Measurements from ENCODE around the gene IFFO2. TPM values are rescaled to one million over a fixed set of nuclear protein-coding genes. Genes with fewer than 3 reads are reported as not detected.

Gene IFFO2
- polyA plus RNA-seq, 1 of the 3 experiments (the other 2 are of a cell fraction), result 10.5 TPM

DNA sequence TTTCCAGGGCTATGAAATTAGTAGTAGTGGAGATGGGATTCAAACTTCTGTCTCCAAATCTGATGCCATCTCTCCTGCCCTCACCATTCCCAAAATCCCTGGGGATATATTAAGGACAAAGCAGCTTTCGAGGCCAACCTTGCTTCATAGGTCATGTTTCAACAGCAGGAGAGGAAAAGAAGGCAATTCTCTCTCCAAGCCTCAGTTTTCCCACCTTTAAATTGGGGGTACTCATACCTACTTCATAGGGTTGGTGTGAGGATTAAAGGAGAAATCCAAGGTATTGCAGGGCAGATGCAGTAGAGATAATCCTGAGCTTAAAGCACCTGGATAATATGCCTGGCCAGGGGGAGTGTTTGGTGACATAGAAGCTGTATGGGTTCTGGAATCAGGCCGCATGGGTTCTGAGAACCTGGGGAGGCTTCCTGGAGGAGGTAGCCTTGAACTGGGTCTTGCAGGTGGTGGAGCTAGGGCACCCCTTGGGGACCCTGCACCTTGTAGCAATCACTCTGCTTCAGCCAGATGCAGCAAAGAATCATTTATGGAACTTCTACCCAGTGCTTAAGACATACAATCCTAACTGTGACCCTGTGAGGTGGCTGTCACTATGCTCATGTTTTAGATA is 10.7 kb upstream of the IFFO2 start:
- no peaks in the 10 kb centered on the region for H3K9me3 ChIP-seq
- H3K79me2 ChIP-seq (ENCODE audit: insufficient read depth), result no peaks in the 10 kb centered on the region
- no peaks in the 10 kb centered on the region for H4K20me1 ChIP-seq (ENCODE audit: insufficient read depth)
- no peak for DNase-seq
- WGBS (ENCODE audit: low lambda C conversion rate), result 86% methylated on average over 2 of the region's 2 CpGs
- H3K4me2 ChIP-seq, result no peak overlapping the region
- H3F3A ChIP-seq (replicated peaks; ENCODE audit: insufficient read depth), result peaks cover 10% of the 10 kb centered on the region
- H3K9ac ChIP-seq, result no peak overlapping the region
- POLR2A ChIA-PET, result no interaction called here
- H3K36me3 ChIP-seq (replicated peaks in 1 of 2; ENCODE audit: control insufficient read depth in 1 of 2, insufficient read depth in 2 of 2, low read length in 1 of 2), result no peaks in the 10 kb centered on the region
- H2AFZ ChIP-seq (ENCODE audit: low read depth), result no peak overlapping the region
- peaks cover 0 to 7% of the 10 kb centered on the region in 2 experiments; a peak in 1 of 4 replicates for H3K4me1 ChIP-seq (ENCODE audit: control insufficient read depth in 1 of 2, insufficient read depth in 2 of 2, low read depth in 1 of 2, low read length in 1 of 2)
- H3K27me3 ChIP-seq (ENCODE audit: insufficient read depth), result no peaks in the 10 kb centered on the region
- H3K27ac ChIP-seq (ENCODE audit: low read depth in 2 of 2, low read length in 1 of 2), result no peak overlapping the region
- H3K4me3 ChIP-seq (ENCODE audit: low read depth in 2 of 2, low read length in 1 of 2), result no peak overlapping the region
- H3K9me2 ChIP-seq, result no peaks in the 10 kb centered on the region
- CTCF ChIA-PET, result no interaction called here
- TF ChIP-seq RAD21 (IDR thresholded peaks at IDR 0.05; ENCODE audit: low read length), result no peak
- TF ChIP-seq, protein P1, sequence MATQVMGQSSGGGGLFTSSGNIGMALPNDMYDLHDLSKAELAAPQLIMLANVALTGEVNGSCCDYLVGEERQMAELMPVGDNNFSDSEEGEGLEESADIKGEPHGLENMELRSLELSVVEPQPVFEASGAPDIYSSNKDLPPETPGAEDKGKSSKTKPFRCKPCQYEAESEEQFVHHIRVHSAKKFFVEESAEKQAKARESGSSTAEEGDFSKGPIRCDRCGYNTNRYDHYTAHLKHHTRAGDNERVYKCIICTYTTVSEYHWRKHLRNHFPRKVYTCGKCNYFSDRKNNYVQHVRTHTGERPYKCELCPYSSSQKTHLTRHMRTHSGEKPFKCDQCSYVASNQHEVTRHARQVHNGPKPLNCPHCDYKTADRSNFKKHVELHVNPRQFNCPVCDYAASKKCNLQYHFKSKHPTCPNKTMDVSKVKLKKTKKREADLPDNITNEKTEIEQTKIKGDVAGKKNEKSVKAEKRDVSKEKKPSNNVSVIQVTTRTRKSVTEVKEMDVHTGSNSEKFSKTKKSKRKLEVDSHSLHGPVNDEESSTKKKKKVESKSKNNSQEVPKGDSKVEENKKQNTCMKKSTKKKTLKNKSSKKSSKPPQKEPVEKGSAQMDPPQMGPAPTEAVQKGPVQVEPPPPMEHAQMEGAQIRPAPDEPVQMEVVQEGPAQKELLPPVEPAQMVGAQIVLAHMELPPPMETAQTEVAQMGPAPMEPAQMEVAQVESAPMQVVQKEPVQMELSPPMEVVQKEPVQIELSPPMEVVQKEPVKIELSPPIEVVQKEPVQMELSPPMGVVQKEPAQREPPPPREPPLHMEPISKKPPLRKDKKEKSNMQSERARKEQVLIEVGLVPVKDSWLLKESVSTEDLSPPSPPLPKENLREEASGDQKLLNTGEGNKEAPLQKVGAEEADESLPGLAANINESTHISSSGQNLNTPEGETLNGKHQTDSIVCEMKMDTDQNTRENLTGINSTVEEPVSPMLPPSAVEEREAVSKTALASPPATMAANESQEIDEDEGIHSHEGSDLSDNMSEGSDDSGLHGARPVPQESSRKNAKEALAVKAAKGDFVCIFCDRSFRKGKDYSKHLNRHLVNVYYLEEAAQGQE (IDR thresholded peaks at IDR 0.05; ENCODE audit: low read depth, low read length), result no peak
- TF ChIP-seq CHD2 (IDR thresholded peaks at IDR 0.05; ENCODE audit: low read length, partially characterized antibody), result no peak
- no peak for TF ChIP-seq NFIC (IDR thresholded peaks at IDR 0.05; ENCODE audit: borderline replicate concordance)
- TF ChIP-seq RXRA (IDR thresholded peaks at IDR 0.05; ENCODE audit: borderline replicate concordance, low read depth), result no peak
- TF ChIP-seq RFX5 (IDR thresholded peaks at IDR 0.05; ENCODE audit: low read length), result no peak
- TF ChIP-seq JUND (IDR thresholded peaks at IDR 0.05), result no peak
- no peak for TF ChIP-seq FOXM1 (IDR thresholded peaks at IDR 0.05; ENCODE audit: low read depth)
- TF ChIP-seq TAF1 (IDR thresholded peaks at IDR 0.05; ENCODE audit: borderline replicate concordance, low read depth, low read length), result no peak
- TF ChIP-seq USF1 (IDR thresholded peaks at IDR 0.05; ENCODE audit: borderline replicate concordance, low read depth), result no peak
- TF ChIP-seq TEAD4 (IDR thresholded peaks at IDR 0.05; ENCODE audit: borderline replicate concordance, insufficient read depth), result no peak
- no peak for TF ChIP-seq MXI1 (IDR thresholded peaks at IDR 0.05; ENCODE audit: low read depth, low read length)
- TF ChIP-seq ELF1 (IDR thresholded peaks at IDR 0.05), result no peak
- TF ChIP-seq FOXJ3 (CRISPR knock-in tag; IDR thresholded peaks at IDR 0.05), result no peak
- TF ChIP-seq, protein P2, sequence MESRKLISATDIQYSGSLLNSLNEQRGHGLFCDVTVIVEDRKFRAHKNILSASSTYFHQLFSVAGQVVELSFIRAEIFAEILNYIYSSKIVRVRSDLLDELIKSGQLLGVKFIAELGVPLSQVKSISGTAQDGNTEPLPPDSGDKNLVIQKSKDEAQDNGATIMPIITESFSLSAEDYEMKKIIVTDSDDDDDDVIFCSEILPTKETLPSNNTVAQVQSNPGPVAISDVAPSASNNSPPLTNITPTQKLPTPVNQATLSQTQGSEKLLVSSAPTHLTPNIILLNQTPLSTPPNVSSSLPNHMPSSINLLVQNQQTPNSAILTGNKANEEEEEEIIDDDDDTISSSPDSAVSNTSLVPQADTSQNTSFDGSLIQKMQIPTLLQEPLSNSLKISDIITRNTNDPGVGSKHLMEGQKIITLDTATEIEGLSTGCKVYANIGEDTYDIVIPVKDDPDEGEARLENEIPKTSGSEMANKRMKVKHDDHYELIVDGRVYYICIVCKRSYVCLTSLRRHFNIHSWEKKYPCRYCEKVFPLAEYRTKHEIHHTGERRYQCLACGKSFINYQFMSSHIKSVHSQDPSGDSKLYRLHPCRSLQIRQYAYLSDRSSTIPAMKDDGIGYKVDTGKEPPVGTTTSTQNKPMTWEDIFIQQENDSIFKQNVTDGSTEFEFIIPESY (IDR thresholded peaks at IDR 0.05; ENCODE audit: borderline replicate concordance, low read depth), result no peak
- TF ChIP-seq POLR2AphosphoS5 (IDR thresholded peaks at IDR 0.05; ENCODE audit: low read depth, low read length), result no peak
- no peak for TF ChIP-seq YY1 (IDR thresholded peaks at IDR 0.05; ENCODE audit: low read depth)
- TF ChIP-seq, protein P3, sequence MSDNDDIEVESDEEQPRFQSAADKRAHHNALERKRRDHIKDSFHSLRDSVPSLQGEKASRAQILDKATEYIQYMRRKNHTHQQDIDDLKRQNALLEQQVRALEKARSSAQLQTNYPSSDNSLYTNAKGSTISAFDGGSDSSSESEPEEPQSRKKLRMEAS (IDR thresholded peaks at IDR 0.05; ENCODE audit: low read depth), result no peak
- no peak for TF ChIP-seq SMC3 (IDR thresholded peaks at IDR 0.05; ENCODE audit: low read depth, low read length)
- TF ChIP-seq EP300 (IDR thresholded peaks at IDR 0.05; ENCODE audit: borderline replicate concordance in 1 of 2, low read depth in 1 of 2, low read length in 1 of 2), result no peak

All from SK-N-SH (cell line).